ENCODE data around the gene USP53. TPM values are rescaled to one million over a fixed set of nuclear protein-coding genes. Genes with fewer than 3 reads are reported as not detected.

The USP53 gene
- total RNA-seq, 4 donors from 2014 or later: 79.0 to 186 (median 125) TPM

GRCh38 chr4:119299741-119300100 is 87.2 kb downstream of the USP53 start:
- peak overlapping the region; percentile 89 to 94 (median 93) for H3K27ac ChIP-seq
- peak overlapping the region; percentile 57 to 79 for H3K4me3 ChIP-seq
- 0 to 1% methylated on average over 9 of the region's 9 CpGs for WGBS, 2 donors (ENCODE audit: low coverage in 1 of 2)
- H3K4me1 ChIP-seq: peaks cover 6 to 47% (median 20%) of the 10 kb centered on the region in 3 donors
- H3K36me3 ChIP-seq: peaks cover 0 to 26% of the 10 kb centered on the region in 2 donors
- H3K27me3 ChIP-seq: no peaks in the 10 kb centered on the region
- no peaks in the 10 kb centered on the region for H3K9me3 ChIP-seq
- ATAC-seq: peak; percentile 0
- TF ChIP-seq EP300 (IDR thresholded peaks at IDR 0.05) (no peak), CTCF (IDR thresholded peaks at IDR 0.05) (no peak), POLR2AphosphoS5 (IDR thresholded peaks at IDR 0.05) (no peak), POLR2A (IDR thresholded peaks at IDR 0.05) (no peak)

- 1% methylated on average over 9 to 12 of the region's 54 CpGs for WGBS, 2 donors (ENCODE audit: low coverage in 1 of 2)
- H3K36me3 ChIP-seq: peaks cover 0 to 22% of the 10 kb centered on the region in 2 donors
- H3K9me3 ChIP-seq: no peaks in the 10 kb centered on the region
- TF ChIP-seq POLR2A (IDR thresholded peaks at IDR 0.05): peak; percentile 62 to 78
- no peak for TF ChIP-seq EP300 (IDR thresholded peaks at IDR 0.05)
- peak; percentile 91 for TF ChIP-seq POLR2AphosphoS5 (IDR thresholded peaks at IDR 0.05)
- TF ChIP-seq CTCF (IDR thresholded peaks at IDR 0.05): peak in 1 of 4 experiments; percentile 20
- peak overlapping the region; percentile 57 to 79 for H3K4me3 ChIP-seq
- no peaks in the 10 kb centered on the region for H3K27me3 ChIP-seq
- ATAC-seq: peak; percentile 97
- peak overlapping the region; percentile 89 to 94 (median 93) for H3K27ac ChIP-seq
- H3K4me1 ChIP-seq: peaks cover 6 to 47% (median 20%) of the 10 kb centered on the region in 3 donors
Observed at GRCh38 chr4:119300101-119300978, 87.8 kb downstream of the USP53 start.

GRCh38 chr4:119302073-119302832 is 89.7 kb downstream of the USP53 start:
- no peak for ATAC-seq
- WGBS, 2 donors (ENCODE audit: low coverage in 1 of 2): 66 to 72% methylated on average over 5 of the region's 5 CpGs
- TF ChIP-seq CTCF (IDR thresholded peaks at IDR 0.05) (no peak), EP300 (IDR thresholded peaks at IDR 0.05) (no peak), POLR2AphosphoS5 (IDR thresholded peaks at IDR 0.05) (no peak), POLR2A (IDR thresholded peaks at IDR 0.05) (no peak)
- Histone ChIP-seq H3K36me3 (peaks cover 0 to 4% of the 10 kb centered on the region in 2 donors), H3K4me1 (peaks cover 6 to 32% (median 19%) of the 10 kb centered on the region in 3 donors), H3K4me3 (no peak overlapping the region), H3K9me3 (no peaks in the 10 kb centered on the region), H3K27me3 (no peaks in the 10 kb centered on the region), H3K27ac (no peak overlapping the region)

GRCh38 chr4:119303587-119304305 is 91.2 kb downstream of the USP53 start:
- H3K4me3 ChIP-seq: no peak overlapping the region
- H3K4me1 ChIP-seq: peaks cover 3 to 17% (median 4%) of the 10 kb centered on the region in 3 donors
- no peaks in the 10 kb centered on the region for H3K9me3 ChIP-seq
- WGBS, 2 donors (ENCODE audit: low coverage in 1 of 2): 98% methylated on average over 5 of the region's 5 CpGs; no CpG with 5 or more reads in 1 of the 2 donors
- no peaks in the 10 kb centered on the region for H3K27me3 ChIP-seq
- no peaks in the 10 kb centered on the region for H3K36me3 ChIP-seq
- TF ChIP-seq POLR2A (IDR thresholded peaks at IDR 0.05) (no peak), CTCF (IDR thresholded peaks at IDR 0.05) (no peak), EP300 (IDR thresholded peaks at IDR 0.05) (no peak), POLR2AphosphoS5 (IDR thresholded peaks at IDR 0.05) (no peak)
- no peak for ATAC-seq
- H3K27ac ChIP-seq: no peak overlapping the region

Measured in gastroesophageal sphincter (tissue), 4 donors.